HepG2 (cell line): Measurements from ENCODE around the gene GSTA1. TPM values are rescaled to one million over a fixed set of nuclear protein-coding genes. Genes with fewer than 3 reads are reported as not detected.

Experiments used
- ATF1 ChIP-seq: IDR thresholded peaks from 2 replicates; pipeline ENCODE4 v1.6.1; 2016; ENCODE audit warnings: mild to moderate bottlenecking, control low read depth
- ATM ChIP-seq: fragments of 450-650 bp; IDR thresholded peaks from 2 replicates; pipeline ENCODE4 v1.7.1; 2017; ENCODE audit warnings: mild to moderate bottlenecking, borderline replicate concordance
- CEBPG ChIP-seq: IDR thresholded peaks from 2 replicates; pipeline ENCODE4 v1.6.1; 2016
- GLMP ChIP-seq: sonication (generic); formaldehyde crosslinking; IDR thresholded peaks from 2 replicates; pipeline ENCODE4 v1.9.0; 2021; ENCODE audit warnings: missing genetic modification reagents, mild to moderate bottlenecking, borderline replicate concordance
- IKZF5 ChIP-seq: IDR thresholded peaks from 2 replicates; pipeline ENCODE4 v1.6.1; 2018; ENCODE audit warnings: missing genetic modification reagents, mild to moderate bottlenecking, missing compliant biosample characterization
- KDM2A ChIP-seq: sonication (generic); formaldehyde crosslinking; IDR thresholded peaks from 2 replicates; pipeline ENCODE4 v1.4.0; 2020; ENCODE audit warnings: low read depth, missing genetic modification reagents, borderline replicate concordance
- KDM5B ChIP-seq: sonication (generic); formaldehyde crosslinking; IDR thresholded peaks from 2 replicates; pipeline ENCODE4 v1.4.0; 2020; ENCODE audit warnings: missing genetic modification reagents, mild to moderate bottlenecking, borderline replicate concordance
- KLF6 ChIP-seq: IDR thresholded peaks from 2 replicates; pipeline ENCODE4 v1.8.0; 2016; ENCODE audit warnings: missing biosample characterization, missing genetic modification reagents
- NKX3-1 ChIP-seq: sonication (generic); formaldehyde crosslinking; IDR thresholded peaks from 2 replicates; pipeline ENCODE4 v1.5.0; 2020; ENCODE audit warnings: missing genetic modification reagents
- RAD21 ChIP-seq: fragments of 450-650 bp; formaldehyde crosslinking; IDR thresholded peaks from 2 replicates; pipeline ENCODE4 v1.5.0; 2020; ENCODE audit warnings: mild to moderate bottlenecking
- RFXAP ChIP-seq: sonication (generic); formaldehyde crosslinking; IDR thresholded peaks from 2 replicates; pipeline ENCODE4 v1.4.0; 2020; ENCODE audit warnings: missing genetic modification reagents, borderline replicate concordance
- TBX3 ChIP-seq: fragments of 450-650 bp; IDR thresholded peaks from 2 replicates; pipeline ENCODE4 v1.6.1; 2017; ENCODE audit warnings: antibody characterized with exemption, mild to moderate bottlenecking, inconsistent platforms, borderline replicate concordance
- ZNF282 ChIP-seq: fragments of 450-650 bp; IDR thresholded peaks from 2 replicates; pipeline ENCODE4 v1.6.1; 2018; ENCODE audit not compliant: partially characterized antibody
- ZNF451 ChIP-seq: sonication (generic); formaldehyde crosslinking; IDR thresholded peaks from 2 replicates; pipeline ENCODE4 v1.5.0; 2020; ENCODE audit warnings: mild to moderate bottlenecking, missing genetic modification reagents
- ZNF598 ChIP-seq: sonication (generic); formaldehyde crosslinking; IDR thresholded peaks from 2 replicates; pipeline ENCODE4 v1.5.1; 2020; ENCODE audit warnings: mild to moderate bottlenecking, missing genetic modification reagents, borderline replicate concordance
- polyA plus RNA-seq, 8 experiments: library from polyadenylated mRNA; depleted of rRNA in 3 of 8; stranded (reverse) in 7 of 8; unstranded in 1 of 8; fragments of >200 nt; fragmentation: Illumina TruSeq in 4 of 8; extraction: Trizol in 4 of 8; gene quantifications; 2 replicates each; pipeline versions ENCODE4 v1.2.1 to v1.2.3, GENCODE V29; 2011 to 2016; ENCODE audit warnings: low read depth in 4 of 8, missing spikeins in 1 of 8, mixed read lengths in 1 of 8; ENCODE audit not compliant: insufficient read depth in 1 of 8
- total RNA-seq, 5 experiments: library from RNA; depleted of rRNA; stranded (reverse); fragments of >200 nt; fragmentation: Illumina TruSeq; extraction: Trizol; gene quantifications; 2 replicates each; pipeline ENCODE4 v1.2.3, GENCODE V29; 2016; ENCODE audit warnings: low read depth in 1 of 5
- TF ChIP-seq, protein P1 (sequence below): IDR thresholded peaks from 2 replicates; pipeline ENCODE4 v1.6.1; 2016; ENCODE audit warnings: missing genetic modification reagents, missing compliant biosample characterization
- TF ChIP-seq, protein P2 (sequence below): sonication (generic); formaldehyde crosslinking; IDR thresholded peaks from 2 replicates; pipeline ENCODE4 v1.8.1; 2023; ENCODE audit warnings: missing genetic modification reagents, inconsistent platforms, borderline replicate concordance
- TF ChIP-seq, protein P3 (sequence below): sonication (generic); formaldehyde crosslinking; IDR thresholded peaks from 2 replicates; pipeline ENCODE4 v1.4.0; 2020; ENCODE audit warnings: missing genetic modification reagents

The GSTA1 gene
- total and polyA plus RNA-seq, 2 of the 13 experiments (the other 11 are each of a cell fraction or from before 2014, with no cell fraction given), result 6.2 to 282 TPM

- TF ChIP-seq IKZF5 (CRISPR knock-in tag) (no peak), ZNF282 (no peak), CEBPG (peak; percentile 8; the same call in 1 of the 2 replicates), NKX3-1 (CRISPR knock-in tag) (no peak), TBX3 (no peak), KDM2A (CRISPR knock-in tag) (0 out of 2 replicates have a peak, but pooled peaks have one; percentile 49), KDM5B (peak; percentile 67), ATM (no peak), ZNF598 (CRISPR knock-in tag) (peak; percentile 88; the same call in 1 of the 2 replicates), ZNF451 (CRISPR knock-in tag) (no peak), GLMP (no peak), RAD21 (peak; percentile 73), RFXAP (CRISPR knock-in tag) (no peak), ATF1 (CRISPR knock-in tag) (no peak), KLF6 (CRISPR knock-in tag) (peak; percentile 44; the same call in 1 of the 2 replicates)
- TF ChIP-seq, protein P1, sequence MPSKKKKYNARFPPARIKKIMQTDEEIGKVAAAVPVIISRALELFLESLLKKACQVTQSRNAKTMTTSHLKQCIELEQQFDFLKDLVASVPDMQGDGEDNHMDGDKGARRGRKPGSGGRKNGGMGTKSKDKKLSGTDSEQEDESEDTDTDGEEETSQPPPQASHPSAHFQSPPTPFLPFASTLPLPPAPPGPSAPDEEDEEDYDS (CRISPR knock-in tag), result no peak
- TF ChIP-seq, protein P2, sequence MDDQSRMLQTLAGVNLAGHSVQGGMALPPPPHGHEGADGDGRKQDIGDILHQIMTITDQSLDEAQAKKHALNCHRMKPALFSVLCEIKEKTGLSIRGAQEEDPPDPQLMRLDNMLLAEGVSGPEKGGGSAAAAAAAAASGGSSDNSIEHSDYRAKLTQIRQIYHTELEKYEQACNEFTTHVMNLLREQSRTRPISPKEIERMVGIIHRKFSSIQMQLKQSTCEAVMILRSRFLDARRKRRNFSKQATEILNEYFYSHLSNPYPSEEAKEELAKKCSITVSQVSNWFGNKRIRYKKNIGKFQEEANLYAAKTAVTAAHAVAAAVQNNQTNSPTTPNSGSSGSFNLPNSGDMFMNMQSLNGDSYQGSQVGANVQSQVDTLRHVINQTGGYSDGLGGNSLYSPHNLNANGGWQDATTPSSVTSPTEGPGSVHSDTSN, result no peak
- TF ChIP-seq, protein P3, sequence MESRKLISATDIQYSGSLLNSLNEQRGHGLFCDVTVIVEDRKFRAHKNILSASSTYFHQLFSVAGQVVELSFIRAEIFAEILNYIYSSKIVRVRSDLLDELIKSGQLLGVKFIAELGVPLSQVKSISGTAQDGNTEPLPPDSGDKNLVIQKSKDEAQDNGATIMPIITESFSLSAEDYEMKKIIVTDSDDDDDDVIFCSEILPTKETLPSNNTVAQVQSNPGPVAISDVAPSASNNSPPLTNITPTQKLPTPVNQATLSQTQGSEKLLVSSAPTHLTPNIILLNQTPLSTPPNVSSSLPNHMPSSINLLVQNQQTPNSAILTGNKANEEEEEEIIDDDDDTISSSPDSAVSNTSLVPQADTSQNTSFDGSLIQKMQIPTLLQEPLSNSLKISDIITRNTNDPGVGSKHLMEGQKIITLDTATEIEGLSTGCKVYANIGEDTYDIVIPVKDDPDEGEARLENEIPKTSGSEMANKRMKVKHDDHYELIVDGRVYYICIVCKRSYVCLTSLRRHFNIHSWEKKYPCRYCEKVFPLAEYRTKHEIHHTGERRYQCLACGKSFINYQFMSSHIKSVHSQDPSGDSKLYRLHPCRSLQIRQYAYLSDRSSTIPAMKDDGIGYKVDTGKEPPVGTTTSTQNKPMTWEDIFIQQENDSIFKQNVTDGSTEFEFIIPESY (CRISPR knock-in tag), result peak; percentile 38; the same call in 1 of the 2 replicates
Observed at GRCh38 chr6:52839124-52840055, 35.8 kb upstream of the GSTA1 start (continued).
